ENCODE data around the gene MACROD1. TPM values are rescaled to one million over a fixed set of nuclear protein-coding genes. Genes with fewer than 3 reads are reported as not detected.

Gene MACROD1
- total and polyA plus RNA-seq, 9 of the 15 experiments (the other 6 are each of a cell fraction or from before 2014, with no cell fraction given): 1.1 to 60.0 (median 26.4) TPM

DNA sequence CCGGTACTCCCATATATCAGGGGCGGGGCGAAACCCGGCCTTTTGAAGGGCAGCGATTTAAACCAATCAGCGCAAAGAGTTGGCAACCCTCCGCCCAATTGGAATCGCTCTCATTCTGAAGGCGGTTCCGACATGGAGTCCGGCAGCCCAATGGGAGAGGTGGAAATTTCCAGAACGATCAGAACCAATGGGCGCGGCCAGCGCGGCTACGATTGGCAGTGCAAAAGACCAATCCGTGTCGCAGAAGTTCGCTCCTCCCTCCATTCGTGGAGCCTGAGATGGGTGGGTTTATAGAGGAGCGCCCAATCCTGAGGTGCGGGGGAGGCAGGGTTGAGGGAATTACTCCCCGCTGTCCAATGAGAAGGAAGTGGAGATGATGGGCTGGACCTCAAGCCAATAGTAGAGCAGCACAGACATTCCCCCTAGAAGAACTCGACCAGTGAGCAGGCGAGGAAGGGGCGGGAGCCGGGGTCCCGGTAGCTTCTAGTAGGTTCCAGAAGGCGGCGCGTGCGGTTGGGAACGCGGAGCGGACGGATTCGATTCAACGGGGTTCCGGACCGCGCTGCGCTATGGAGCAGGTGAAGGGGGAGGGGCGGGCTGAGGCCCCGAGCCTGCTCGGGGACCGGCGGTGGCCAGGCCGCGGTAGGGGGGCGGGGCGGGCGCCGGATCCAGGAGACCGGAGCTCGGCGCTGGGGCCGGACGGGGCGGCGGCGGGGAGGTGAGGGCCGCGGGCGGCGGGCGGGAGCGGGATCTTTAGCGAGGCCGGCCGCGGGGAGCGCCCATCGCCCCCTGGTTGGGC is 20.0 kb upstream of the MACROD1 start, which contains the start of gene STIP1 (continued):
- TF ChIP-seq, protein P1, sequence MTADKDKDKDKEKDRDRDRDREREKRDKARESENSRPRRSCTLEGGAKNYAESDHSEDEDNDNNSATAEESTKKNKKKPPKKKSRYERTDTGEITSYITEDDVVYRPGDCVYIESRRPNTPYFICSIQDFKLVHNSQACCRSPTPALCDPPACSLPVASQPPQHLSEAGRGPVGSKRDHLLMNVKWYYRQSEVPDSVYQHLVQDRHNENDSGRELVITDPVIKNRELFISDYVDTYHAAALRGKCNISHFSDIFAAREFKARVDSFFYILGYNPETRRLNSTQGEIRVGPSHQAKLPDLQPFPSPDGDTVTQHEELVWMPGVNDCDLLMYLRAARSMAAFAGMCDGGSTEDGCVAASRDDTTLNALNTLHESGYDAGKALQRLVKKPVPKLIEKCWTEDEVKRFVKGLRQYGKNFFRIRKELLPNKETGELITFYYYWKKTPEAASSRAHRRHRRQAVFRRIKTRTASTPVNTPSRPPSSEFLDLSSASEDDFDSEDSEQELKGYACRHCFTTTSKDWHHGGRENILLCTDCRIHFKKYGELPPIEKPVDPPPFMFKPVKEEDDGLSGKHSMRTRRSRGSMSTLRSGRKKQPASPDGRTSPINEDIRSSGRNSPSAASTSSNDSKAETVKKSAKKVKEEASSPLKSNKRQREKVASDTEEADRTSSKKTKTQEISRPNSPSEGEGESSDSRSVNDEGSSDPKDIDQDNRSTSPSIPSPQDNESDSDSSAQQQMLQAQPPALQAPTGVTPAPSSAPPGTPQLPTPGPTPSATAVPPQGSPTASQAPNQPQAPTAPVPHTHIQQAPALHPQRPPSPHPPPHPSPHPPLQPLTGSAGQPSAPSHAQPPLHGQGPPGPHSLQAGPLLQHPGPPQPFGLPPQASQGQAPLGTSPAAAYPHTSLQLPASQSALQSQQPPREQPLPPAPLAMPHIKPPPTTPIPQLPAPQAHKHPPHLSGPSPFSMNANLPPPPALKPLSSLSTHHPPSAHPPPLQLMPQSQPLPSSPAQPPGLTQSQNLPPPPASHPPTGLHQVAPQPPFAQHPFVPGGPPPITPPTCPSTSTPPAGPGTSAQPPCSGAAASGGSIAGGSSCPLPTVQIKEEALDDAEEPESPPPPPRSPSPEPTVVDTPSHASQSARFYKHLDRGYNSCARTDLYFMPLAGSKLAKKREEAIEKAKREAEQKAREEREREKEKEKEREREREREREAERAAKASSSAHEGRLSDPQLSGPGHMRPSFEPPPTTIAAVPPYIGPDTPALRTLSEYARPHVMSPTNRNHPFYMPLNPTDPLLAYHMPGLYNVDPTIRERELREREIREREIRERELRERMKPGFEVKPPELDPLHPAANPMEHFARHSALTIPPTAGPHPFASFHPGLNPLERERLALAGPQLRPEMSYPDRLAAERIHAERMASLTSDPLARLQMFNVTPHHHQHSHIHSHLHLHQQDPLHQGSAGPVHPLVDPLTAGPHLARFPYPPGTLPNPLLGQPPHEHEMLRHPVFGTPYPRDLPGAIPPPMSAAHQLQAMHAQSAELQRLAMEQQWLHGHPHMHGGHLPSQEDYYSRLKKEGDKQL (CRISPR knock-in tag; IDR thresholded peaks at IDR 0.05; ENCODE audit: borderline replicate concordance): no peak
- no peak for TF ChIP-seq MYNN (IDR thresholded peaks at IDR 0.05)
- no peak for TF ChIP-seq MYNN (CRISPR knock-in tag; IDR thresholded peaks at IDR 0.05)
- TF ChIP-seq, protein P2, sequence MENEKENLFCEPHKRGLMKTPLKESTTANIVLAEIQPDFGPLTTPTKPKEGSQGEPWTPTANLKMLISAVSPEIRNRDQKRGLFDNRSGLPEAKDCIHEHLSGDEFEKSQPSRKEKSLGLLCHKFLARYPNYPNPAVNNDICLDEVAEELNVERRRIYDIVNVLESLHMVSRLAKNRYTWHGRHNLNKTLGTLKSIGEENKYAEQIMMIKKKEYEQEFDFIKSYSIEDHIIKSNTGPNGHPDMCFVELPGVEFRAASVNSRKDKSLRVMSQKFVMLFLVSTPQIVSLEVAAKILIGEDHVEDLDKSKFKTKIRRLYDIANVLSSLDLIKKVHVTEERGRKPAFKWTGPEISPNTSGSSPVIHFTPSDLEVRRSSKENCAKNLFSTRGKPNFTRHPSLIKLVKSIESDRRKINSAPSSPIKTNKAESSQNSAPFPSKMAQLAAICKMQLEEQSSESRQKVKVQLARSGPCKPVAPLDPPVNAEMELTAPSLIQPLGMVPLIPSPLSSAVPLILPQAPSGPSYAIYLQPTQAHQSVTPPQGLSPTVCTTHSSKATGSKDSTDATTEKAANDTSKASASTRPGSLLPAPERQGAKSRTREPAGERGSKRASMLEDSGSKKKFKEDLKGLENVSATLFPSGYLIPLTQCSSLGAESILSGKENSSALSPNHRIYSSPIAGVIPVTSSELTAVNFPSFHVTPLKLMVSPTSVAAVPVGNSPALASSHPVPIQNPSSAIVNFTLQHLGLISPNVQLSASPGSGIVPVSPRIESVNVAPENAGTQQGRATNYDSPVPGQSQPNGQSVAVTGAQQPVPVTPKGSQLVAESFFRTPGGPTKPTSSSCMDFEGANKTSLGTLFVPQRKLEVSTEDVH (IDR thresholded peaks at IDR 0.05; ENCODE audit: low read depth, partially characterized antibody): peak; percentile 60
- TF ChIP-seq EP300 (IDR thresholded peaks at IDR 0.05; ENCODE audit: low read length): peak; percentile 59; the same call in 1 of the 2 replicates
- no peak for TF ChIP-seq RAD21 (CRISPR knock-in tag; conservative IDR thresholded peaks at IDR 0.05 in 1 of 2, IDR thresholded peaks at IDR 0.05 in 1 of 2)
- TF ChIP-seq ETV6 (IDR thresholded peaks at IDR 0.05; ENCODE audit: borderline replicate concordance in 1 of 2, low read depth in 2 of 2, low read length in 1 of 2): no peak
- no peak for TF ChIP-seq ETV6 (CRISPR knock-in tag; IDR thresholded peaks at IDR 0.05; ENCODE audit: borderline replicate concordance)
- peak; percentile 90 for TF ChIP-seq KLF16 (IDR thresholded peaks at IDR 0.05)
- no peak for TF ChIP-seq DDX20 (tag; IDR thresholded peaks at IDR 0.05; ENCODE audit: low read depth)
- peak; percentile 100 for TF ChIP-seq ASH1L (IDR thresholded peaks at IDR 0.05; ENCODE audit: borderline replicate concordance, low read depth, partially characterized antibody)
- TF ChIP-seq CC2D1A (IDR thresholded peaks at IDR 0.05): peak; percentile 43; the same call in 1 of the 2 replicates
- no peak for TF ChIP-seq ILF3 (IDR thresholded peaks at IDR 0.05; ENCODE audit: borderline replicate concordance)
- no peak for TF ChIP-seq SRSF7 (optimal IDR thresholded peaks at IDR 0.05; ENCODE audit: low read depth, low read length)
- no peak for TF ChIP-seq HMGN3 (IDR thresholded peaks at IDR 0.05; ENCODE audit: borderline replicate concordance, extremely low read depth, insufficient read length, low read depth, low read length)
- TF ChIP-seq ZNF76 (CRISPR knock-in tag; IDR thresholded peaks at IDR 0.05; ENCODE audit: borderline replicate concordance): no peak
- TF ChIP-seq SRSF9 (IDR thresholded peaks at IDR 0.05; ENCODE audit: borderline replicate concordance, low read depth, low read length): no peak
- TF ChIP-seq, protein P3, sequence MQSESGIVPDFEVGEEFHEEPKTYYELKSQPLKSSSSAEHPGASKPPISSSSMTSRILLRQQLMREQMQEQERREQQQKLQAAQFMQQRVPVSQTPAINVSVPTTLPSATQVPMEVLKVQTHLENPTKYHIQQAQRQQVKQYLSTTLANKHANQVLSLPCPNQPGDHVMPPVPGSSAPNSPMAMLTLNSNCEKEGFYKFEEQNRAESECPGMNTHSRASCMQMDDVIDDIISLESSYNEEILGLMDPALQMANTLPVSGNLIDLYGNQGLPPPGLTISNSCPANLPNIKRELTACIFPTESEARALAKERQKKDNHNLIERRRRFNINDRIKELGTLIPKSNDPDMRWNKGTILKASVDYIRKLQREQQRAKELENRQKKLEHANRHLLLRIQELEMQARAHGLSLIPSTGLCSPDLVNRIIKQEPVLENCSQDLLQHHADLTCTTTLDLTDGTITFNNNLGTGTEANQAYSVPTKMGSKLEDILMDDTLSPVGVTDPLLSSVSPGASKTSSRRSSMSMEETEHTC (IDR thresholded peaks at IDR 0.05): no peak
